ENCODE data around the gene TMPRSS9.

Gene TMPRSS9

DNA sequence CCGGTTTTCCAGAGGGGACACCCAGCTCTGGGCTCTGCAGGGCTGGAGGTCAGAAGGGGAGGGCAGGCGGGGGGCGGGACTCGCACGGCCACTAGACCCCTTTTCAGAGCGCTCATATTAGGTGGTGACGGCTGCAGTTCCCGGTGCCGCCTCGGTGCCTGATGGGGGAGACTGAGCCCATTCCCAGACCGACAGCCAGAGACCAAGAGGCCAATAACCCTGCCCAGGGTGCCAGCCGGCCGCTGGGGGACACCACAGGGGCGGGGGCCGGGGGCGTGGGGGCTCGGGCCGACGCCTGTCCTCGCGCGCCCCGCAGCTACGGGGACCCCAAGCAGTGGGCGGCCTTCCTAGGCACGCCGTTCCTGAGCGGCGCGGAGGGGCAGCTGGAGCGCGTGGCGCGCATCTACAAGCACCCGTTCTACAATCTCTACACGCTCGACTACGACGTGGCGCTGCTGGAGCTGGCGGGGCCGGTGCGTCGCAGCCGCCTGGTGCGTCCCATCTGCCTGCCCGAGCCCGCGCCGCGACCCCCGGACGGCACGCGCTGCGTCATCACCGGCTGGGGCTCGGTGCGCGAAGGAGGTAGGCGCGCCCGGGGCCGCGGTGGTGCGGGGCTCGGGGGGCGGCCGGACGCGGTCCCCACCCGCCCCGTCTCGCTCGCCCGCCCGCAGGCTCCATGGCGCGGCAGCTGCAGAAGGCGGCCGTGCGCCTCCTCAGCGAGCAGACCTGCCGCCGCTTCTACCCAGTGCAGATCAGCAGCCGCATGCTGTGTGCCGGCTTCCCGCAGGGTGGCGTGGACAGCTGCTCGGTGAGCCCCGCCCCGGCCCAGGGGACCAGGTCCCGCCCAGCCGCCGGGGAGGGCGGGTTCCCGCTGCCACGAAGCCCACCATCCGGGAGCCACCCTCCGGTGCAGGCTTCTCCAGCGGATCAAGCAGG is 64.9 kb downstream of the TMPRSS9 start:
- H3K4me3 ChIP-seq (ENCODE audit: low read depth, low read length): peak overlapping the region; percentile 71
- H4K12ac ChIP-seq (ENCODE audit: low read depth, low read length): no peak overlapping the region
- no peak overlapping the region for H2BK12ac ChIP-seq (ENCODE audit: low read length)
- peak overlapping the region; percentile 17 for H2AFZ ChIP-seq (ENCODE audit: insufficient read depth, low read length, poor library complexity)
- no peak overlapping the region for H3K23ac ChIP-seq (ENCODE audit: low read length)
- DNase-seq: peak; percentile 43 to 73
- no peak overlapping the region for H3K18ac ChIP-seq (ENCODE audit: low read length)
- peak overlapping the region; percentile 24 for H3K14ac ChIP-seq (ENCODE audit: low read length)
- no CpG with 5 or more reads among the region's 101 CpGs for WGBS (ENCODE audit: extremely low coverage, insufficient coverage, insufficient read length)
- peaks cover 1% of the 10 kb centered on the region for H3K9me3 ChIP-seq (ENCODE audit: insufficient read depth, low read depth, low read length)
- no peak overlapping the region for H2AK5ac ChIP-seq (ENCODE audit: low read length)
- peak overlapping the region; percentile 2 for H3K27ac ChIP-seq (ENCODE audit: low read depth, low read length)
- H3K9ac ChIP-seq (ENCODE audit: low read length): no peak overlapping the region
- H3K79me1 ChIP-seq (ENCODE audit: low read length): peaks cover 10% of the 10 kb centered on the region
- no peak overlapping the region for H2BK120ac ChIP-seq (ENCODE audit: insufficient read depth, low read length, poor library complexity)
- peaks cover 10 to 17% of the 10 kb centered on the region in 2 experiments for H3K4me1 ChIP-seq (ENCODE audit: control insufficient read depth in 1 of 2, insufficient read depth in 2 of 2, low read length in 2 of 2)
- H3K36me3 ChIP-seq (ENCODE audit: control insufficient read depth in 1 of 2, insufficient read depth in 2 of 2, low read length in 2 of 2): peaks cover 25 to 35% of the 10 kb centered on the region in 2 experiments
- H4K8ac ChIP-seq (ENCODE audit: low read depth, low read length): no peak overlapping the region
- H4K91ac ChIP-seq (ENCODE audit: low read depth, low read length): no peak overlapping the region
- peak overlapping the region; percentile 66 for H3K4me2 ChIP-seq (ENCODE audit: low read length)
- H2BK5ac ChIP-seq (ENCODE audit: low read depth, low read length, poor library complexity): no peak overlapping the region
- H3K79me2 ChIP-seq (ENCODE audit: control insufficient read depth, insufficient read depth, low read length, poor library complexity): peaks cover 11% of the 10 kb centered on the region
- H3K4ac ChIP-seq (ENCODE audit: low read depth, low read length): no peak overlapping the region
- no peaks in the 10 kb centered on the region for H3K27me3 ChIP-seq (ENCODE audit: insufficient read depth, low read length)

DNA sequence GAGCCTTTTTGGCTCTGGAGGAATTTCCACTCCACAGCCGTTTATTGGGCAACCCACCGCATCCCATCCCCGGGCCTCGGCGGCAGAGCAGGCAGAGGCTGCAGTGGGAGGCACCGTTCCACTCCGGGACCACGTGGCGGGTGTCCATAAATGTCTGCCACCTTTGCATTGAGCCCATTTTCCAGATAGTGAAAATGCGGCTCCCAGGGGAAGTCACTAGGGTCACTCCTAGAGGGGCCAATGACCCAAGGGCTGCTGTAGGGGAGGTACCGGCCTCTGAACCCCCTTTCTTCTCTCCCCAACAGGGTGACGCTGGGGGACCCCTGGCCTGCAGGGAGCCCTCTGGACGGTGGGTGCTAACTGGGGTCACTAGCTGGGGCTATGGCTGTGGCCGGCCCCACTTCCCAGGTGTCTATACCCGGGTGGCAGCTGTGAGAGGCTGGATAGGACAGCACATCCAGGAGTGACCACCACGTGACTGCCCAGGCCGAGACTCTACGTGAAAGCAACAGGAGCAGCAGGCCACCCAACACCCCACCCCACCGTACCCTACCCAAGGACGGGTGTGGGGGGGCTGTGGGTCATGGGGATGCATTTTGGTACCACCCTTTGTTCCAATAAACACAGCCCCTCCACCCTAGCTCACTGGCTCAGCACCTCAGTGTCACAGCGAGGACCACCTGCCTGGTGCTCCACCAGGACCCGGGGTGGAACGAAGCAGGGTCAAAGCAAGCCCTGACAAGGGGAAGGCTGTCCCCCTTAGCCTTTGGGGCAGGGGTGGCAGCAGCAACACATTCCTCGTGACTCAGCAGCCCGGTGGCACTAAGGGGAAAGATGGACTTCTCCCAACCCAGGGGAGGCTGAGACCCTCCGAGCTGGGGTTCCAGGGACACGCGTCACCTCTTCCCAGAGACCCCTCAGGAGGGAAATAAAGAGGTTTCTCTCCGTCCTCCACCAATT is 65.8 kb downstream of the TMPRSS9 start:
- peak overlapping the region; percentile 71 for H3K4me3 ChIP-seq (ENCODE audit: low read depth, low read length)
- DNase-seq: no peak
- no peak overlapping the region for H3K23ac ChIP-seq (ENCODE audit: low read length)
- no CpG with 5 or more reads among the region's 29 CpGs for WGBS (ENCODE audit: extremely low coverage, insufficient coverage, insufficient read length)
- H3K9me3 ChIP-seq (ENCODE audit: insufficient read depth, low read depth, low read length): peaks cover 1% of the 10 kb centered on the region
- H3K4me2 ChIP-seq (ENCODE audit: low read length): peak overlapping the region; percentile 98
- no peak overlapping the region for H4K8ac ChIP-seq (ENCODE audit: low read depth, low read length)
- H3K4me1 ChIP-seq (ENCODE audit: control insufficient read depth in 1 of 2, insufficient read depth in 2 of 2, low read length in 2 of 2): peaks cover 10 to 17% of the 10 kb centered on the region in 2 experiments
- no peak overlapping the region for H2BK120ac ChIP-seq (ENCODE audit: insufficient read depth, low read length, poor library complexity)
- H3K18ac ChIP-seq (ENCODE audit: low read length): no peak overlapping the region
- H3K79me1 ChIP-seq (ENCODE audit: low read length): peaks cover 10% of the 10 kb centered on the region
- peaks cover 11% of the 10 kb centered on the region for H3K79me2 ChIP-seq (ENCODE audit: control insufficient read depth, insufficient read depth, low read length, poor library complexity)
- no peaks in the 10 kb centered on the region for H3K27me3 ChIP-seq (ENCODE audit: insufficient read depth, low read length)
- no peak overlapping the region for H4K91ac ChIP-seq (ENCODE audit: low read depth, low read length)
- no peak overlapping the region for H2AK5ac ChIP-seq (ENCODE audit: low read length)
- H4K12ac ChIP-seq (ENCODE audit: low read depth, low read length): no peak overlapping the region
- H3K4ac ChIP-seq (ENCODE audit: low read depth, low read length): peak overlapping the region; percentile 92
- H3K27ac ChIP-seq (ENCODE audit: low read depth, low read length): no peak overlapping the region
- no peak overlapping the region for H3K14ac ChIP-seq (ENCODE audit: low read length)
- no peak overlapping the region for H2AFZ ChIP-seq (ENCODE audit: insufficient read depth, low read length, poor library complexity)
- H3K36me3 ChIP-seq (ENCODE audit: control insufficient read depth in 1 of 2, insufficient read depth in 2 of 2, low read length in 2 of 2): peaks cover 35 to 44% of the 10 kb centered on the region in 2 experiments
- no peak overlapping the region for H2BK12ac ChIP-seq (ENCODE audit: low read length)
- H3K9ac ChIP-seq (ENCODE audit: low read length): no peak overlapping the region
- no peak overlapping the region for H2BK5ac ChIP-seq (ENCODE audit: low read depth, low read length, poor library complexity)

DNA sequence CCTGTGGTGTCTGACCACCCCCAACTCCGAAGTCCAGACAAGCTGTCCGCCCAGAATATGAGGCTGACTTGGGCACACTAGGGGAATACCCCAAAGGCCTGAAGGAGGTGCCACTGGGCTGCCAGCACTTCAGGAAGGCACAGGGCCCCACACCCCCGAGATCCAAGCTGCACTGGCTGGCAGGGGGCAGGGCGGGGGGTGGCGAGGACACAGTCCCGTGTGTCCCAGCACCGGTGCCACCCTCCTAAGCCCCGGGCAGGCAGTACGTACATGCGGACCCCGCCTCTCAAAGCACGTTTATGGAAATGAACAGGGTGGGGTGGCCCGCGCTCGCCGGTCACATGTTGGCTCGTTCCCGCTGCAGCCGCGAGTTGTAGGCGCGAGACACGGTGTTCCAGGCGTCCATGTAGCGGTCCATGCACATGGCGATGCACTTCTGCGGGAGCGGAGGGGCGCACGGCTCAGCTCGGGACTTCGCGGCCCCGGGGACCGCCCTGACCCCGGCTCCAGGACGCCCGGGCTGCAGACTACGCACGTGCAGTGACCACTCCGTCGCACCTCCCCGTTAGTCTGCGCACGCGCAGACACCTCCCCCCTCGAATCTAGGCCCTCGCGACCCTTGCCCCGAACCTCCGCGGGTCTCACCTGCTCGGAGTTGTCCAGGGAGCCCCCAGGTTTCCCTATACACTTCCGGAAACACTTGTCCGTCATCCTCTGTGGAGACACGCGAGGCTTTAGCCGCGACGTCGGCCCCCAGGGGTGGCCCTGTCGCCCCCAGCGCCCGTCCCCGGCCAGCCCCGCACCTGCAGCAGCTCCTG is 66.8 kb downstream of the TMPRSS9 start:
- peak overlapping the region; percentile 92 for H3K4ac ChIP-seq (ENCODE audit: low read depth, low read length)
- H3K36me3 ChIP-seq (ENCODE audit: control insufficient read depth in 1 of 2, insufficient read depth in 2 of 2, low read length in 2 of 2): peaks cover 44 to 53% of the 10 kb centered on the region in 2 experiments
- peak overlapping the region; percentile 96 for H4K8ac ChIP-seq (ENCODE audit: low read depth, low read length)
- peak overlapping the region; percentile 93 for H4K91ac ChIP-seq (ENCODE audit: low read depth, low read length)
- peak overlapping the region; percentile 97 for H3K14ac ChIP-seq (ENCODE audit: low read length)
- peak overlapping the region; percentile 76 for H2BK5ac ChIP-seq (ENCODE audit: low read depth, low read length, poor library complexity)
- peak overlapping the region; percentile 99 for H3K4me3 ChIP-seq (ENCODE audit: low read depth, low read length)
- H4K12ac ChIP-seq (ENCODE audit: low read depth, low read length): peak overlapping the region; percentile 70
- H2BK12ac ChIP-seq (ENCODE audit: low read length): no peak overlapping the region
- H3K4me1 ChIP-seq (ENCODE audit: control insufficient read depth in 1 of 2, insufficient read depth in 2 of 2, low read length in 2 of 2): peaks cover 10 to 17% of the 10 kb centered on the region in 2 experiments
- peak overlapping the region; percentile 99 for H3K9ac ChIP-seq (ENCODE audit: low read length)
- peak overlapping the region; percentile 97 for H3K18ac ChIP-seq (ENCODE audit: low read length)
- peak overlapping the region; percentile 98 for H3K4me2 ChIP-seq (ENCODE audit: low read length)
- H2AK5ac ChIP-seq (ENCODE audit: low read length): peak overlapping the region; percentile 83
- peak overlapping the region; percentile 88 for H2AFZ ChIP-seq (ENCODE audit: insufficient read depth, low read length, poor library complexity)
- H3K23ac ChIP-seq (ENCODE audit: low read length): no peak overlapping the region
- H2BK120ac ChIP-seq (ENCODE audit: insufficient read depth, low read length, poor library complexity): peak overlapping the region; percentile 79
- H3K79me1 ChIP-seq (ENCODE audit: low read length): peaks cover 10% of the 10 kb centered on the region
- no CpG with 5 or more reads among the region's 66 CpGs for WGBS (ENCODE audit: extremely low coverage, insufficient coverage, insufficient read length)
- peaks cover 1% of the 10 kb centered on the region for H3K9me3 ChIP-seq (ENCODE audit: insufficient read depth, low read depth, low read length)
- DNase-seq: peak in 1 of 2 donors; percentile 33
- H3K27me3 ChIP-seq (ENCODE audit: insufficient read depth, low read length): no peaks in the 10 kb centered on the region
- H3K79me2 ChIP-seq (ENCODE audit: control insufficient read depth, insufficient read depth, low read length, poor library complexity): peaks cover 11% of the 10 kb centered on the region
- H3K27ac ChIP-seq (ENCODE audit: low read depth, low read length): peak overlapping the region; percentile 98
